Keratinocyte (primary cell): ENCODE results near the gene GAS6. TPM values are rescaled to one million over a fixed set of nuclear protein-coding genes. Genes with fewer than 3 reads are reported as not detected.

Experiments
- DNase-seq: peaks from one replicate; pipeline ENCODE4 v3.0.0-alpha.2; 2011; ENCODE audit warnings: low read depth, missing footprints, low spot score
- FAIRE-seq: peaks from 2 replicates; lab custom pipeline; 2011; peaks lifted over from hg19 to GRCh38; lab: Jason Lieb, UNC
- H2AFZ ChIP-seq: 2 replicates; pipeline ENCODE4 v1.6.0; 2012; ENCODE audit warnings: low read length, control low read depth, inconsistent platforms; ENCODE audit not compliant: control insufficient read depth
- H3K27ac ChIP-seq: 2 replicates; pipeline ENCODE4 v1.5.1; 2011; ENCODE audit warnings: low read length; ENCODE audit not compliant: control insufficient read depth, insufficient read depth
- H3K27me3 ChIP-seq: 3 replicates; pipeline ENCODE4 v1.6.0; 2011; ENCODE audit warnings: low read length; ENCODE audit not compliant: control insufficient read depth, insufficient read depth; ENCODE audit errors: extremely low read depth
- H3K36me3 ChIP-seq, 2 experiments: 2 replicates in 1 of 2; 3 replicates in 1 of 2; pipeline ENCODE4 v1.5.1; 2011; ENCODE audit warnings: low read length in 2 of 2, mild to moderate bottlenecking in 1 of 2; ENCODE audit not compliant: control insufficient read depth in 2 of 2, insufficient read depth in 2 of 2; ENCODE audit errors: extremely low read depth in 1 of 2
- H3K4me1 ChIP-seq: 3 replicates; pipeline ENCODE4 v1.5.1; 2011; ENCODE audit warnings: low read length; ENCODE audit not compliant: control insufficient read depth, insufficient read depth; ENCODE audit errors: extremely low read depth
- H3K4me2 ChIP-seq: 3 replicates; pipeline ENCODE4 v1.6.0; 2011; ENCODE audit warnings: low read depth, low read length; ENCODE audit not compliant: control insufficient read depth, insufficient read depth; ENCODE audit errors: extremely low read depth
- H3K4me3 ChIP-seq, 3 experiments: fragments of 200-600 bp in 1 of 3; sonication (generic) in 1 of 3; 2 replicates in 2 of 3; 3 replicates in 1 of 3; pipeline ENCODE4 v1.5.1; 2011 to 2016; ENCODE audit warnings: low read length in 3 of 3, mild to moderate bottlenecking in 3 of 3, control low read depth in 2 of 3, inconsistent platforms in 1 of 3, low read depth in 1 of 3, mixed read lengths in 1 of 3, mixed run types in 1 of 3, moderate library complexity in 1 of 3; ENCODE audit not compliant: control insufficient read depth in 2 of 3, insufficient read depth in 2 of 3; ENCODE audit errors: extremely low read depth in 1 of 3
- H3K79me2 ChIP-seq: 2 replicates; pipeline ENCODE4 v1.6.0; 2012; ENCODE audit warnings: low read length; ENCODE audit not compliant: control insufficient read depth, insufficient read depth
- H3K9ac ChIP-seq: 3 replicates; pipeline ENCODE4 v1.6.0; 2011; ENCODE audit warnings: low read length; ENCODE audit not compliant: control insufficient read depth, insufficient read depth; ENCODE audit errors: extremely low read depth
- H3K9me1 ChIP-seq: 3 replicates; pipeline ENCODE4 v1.6.0; 2011; ENCODE audit warnings: low read length; ENCODE audit not compliant: control insufficient read depth, insufficient read depth; ENCODE audit errors: extremely low read depth
- H3K9me3 ChIP-seq: 2 replicates; pipeline ENCODE4 v1.5.1; 2012; ENCODE audit warnings: low read depth, low read length; ENCODE audit not compliant: control insufficient read depth
- H4K20me1 ChIP-seq: 3 replicates; pipeline ENCODE4 v1.6.0; 2011; ENCODE audit warnings: low read length; ENCODE audit not compliant: control insufficient read depth, insufficient read depth; ENCODE audit errors: extremely low read depth
- EZH2 ChIP-seq: IDR thresholded peaks from one replicate; pipeline ENCODE4 v1.6.1; 2012; ENCODE audit warnings: inconsistent platforms, mild to moderate bottlenecking, low read length, moderate library complexity
- dilution Hi-C: fragments of 300-500 bp; cut with MboI; formaldehyde crosslinking; loops from one replicate; pipeline ENCODE4 v1.7.0; 2020; ENCODE audit warnings: low sequenced_read_pairs; ENCODE audit not compliant: extremely low pct_ligation_motif_present
- polyA plus RNA-seq, 5 experiments: library from polyadenylated mRNA; depleted of rRNA in 3 of 5; stranded (reverse) in 3 of 5; stranded (forward) in 1 of 5; unstranded in 1 of 5; fragments of >200 nt; gene quantifications; 1 replicate in 1 of 5; 2 replicates in 3 of 5; 3 replicates in 1 of 5; pipeline versions ENCODE4 v1.2.1 to v1.2.3, GENCODE V29; 2011 to 2012; ENCODE audit warnings: missing spikeins in 2 of 5, low read depth in 1 of 5, low replicate concordance in 1 of 5
- TF ChIP-seq, protein P1 (sequence below), 3 experiments: IDR thresholded peaks in 1 of 3; conservative IDR thresholded peaks in 1 of 3; optimal IDR thresholded peaks in 1 of 3; 2 replicates in 2 of 3; 3 replicates in 1 of 3; pipeline versions ENCODE3 to v1.5.1; 2011; ENCODE audit warnings: low read length in 3 of 3, mild to moderate bottlenecking in 3 of 3, moderate library complexity in 2 of 3, control low read depth in 1 of 3, inconsistent platforms in 1 of 3; ENCODE audit not compliant: insufficient read depth in 2 of 3; ENCODE audit errors: extremely low read depth in 1 of 3

GAS6 gene
- polyA plus RNA-seq, 1 donor (not counting 4 experiments of a cell fraction or from before 2014, with no cell fraction given), result 163 TPM

DNA sequence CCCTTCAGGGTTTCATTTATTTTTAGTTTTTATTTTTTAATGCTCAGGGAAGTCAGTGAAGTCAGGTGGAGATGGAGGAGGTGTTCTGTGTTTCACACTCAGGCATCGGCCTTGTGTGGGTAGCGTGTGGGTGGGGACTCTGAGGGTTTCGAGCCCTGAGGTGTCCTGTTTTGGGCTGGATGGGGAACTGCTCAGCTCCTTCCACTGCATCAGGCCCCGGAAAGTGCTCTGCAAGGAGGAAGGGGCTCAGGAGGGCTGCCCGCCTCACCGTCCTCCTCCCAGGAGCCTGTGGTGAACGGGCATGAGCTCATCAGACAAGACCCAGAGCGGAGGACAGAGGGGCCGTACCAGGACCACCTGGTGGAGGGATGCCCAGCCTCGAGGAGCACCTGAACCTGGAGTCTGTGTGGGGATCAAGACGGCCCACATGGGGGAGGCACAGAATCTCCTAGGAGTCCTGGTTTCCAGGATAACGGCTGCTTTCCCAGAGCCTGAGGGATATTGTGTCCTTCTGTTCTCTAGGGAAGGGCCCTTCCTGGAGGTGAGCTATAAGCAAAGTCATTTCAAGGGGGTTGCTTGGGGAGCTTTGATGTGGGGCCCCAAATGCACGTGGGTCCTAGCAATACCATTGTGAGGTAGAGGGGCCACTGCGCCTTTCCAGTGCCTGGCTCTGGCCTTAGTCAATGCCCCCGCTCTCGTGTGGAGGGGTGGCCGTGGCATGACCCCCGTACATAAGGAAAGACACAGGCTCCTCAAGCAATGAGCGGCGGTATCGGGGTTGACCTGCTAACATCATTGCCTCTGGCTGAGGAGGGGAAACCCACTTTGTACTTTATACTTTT, 13.5 kb upstream of the GAS6 start:
- TF ChIP-seq EZH2, result no peak
- TF ChIP-seq, protein P1, sequence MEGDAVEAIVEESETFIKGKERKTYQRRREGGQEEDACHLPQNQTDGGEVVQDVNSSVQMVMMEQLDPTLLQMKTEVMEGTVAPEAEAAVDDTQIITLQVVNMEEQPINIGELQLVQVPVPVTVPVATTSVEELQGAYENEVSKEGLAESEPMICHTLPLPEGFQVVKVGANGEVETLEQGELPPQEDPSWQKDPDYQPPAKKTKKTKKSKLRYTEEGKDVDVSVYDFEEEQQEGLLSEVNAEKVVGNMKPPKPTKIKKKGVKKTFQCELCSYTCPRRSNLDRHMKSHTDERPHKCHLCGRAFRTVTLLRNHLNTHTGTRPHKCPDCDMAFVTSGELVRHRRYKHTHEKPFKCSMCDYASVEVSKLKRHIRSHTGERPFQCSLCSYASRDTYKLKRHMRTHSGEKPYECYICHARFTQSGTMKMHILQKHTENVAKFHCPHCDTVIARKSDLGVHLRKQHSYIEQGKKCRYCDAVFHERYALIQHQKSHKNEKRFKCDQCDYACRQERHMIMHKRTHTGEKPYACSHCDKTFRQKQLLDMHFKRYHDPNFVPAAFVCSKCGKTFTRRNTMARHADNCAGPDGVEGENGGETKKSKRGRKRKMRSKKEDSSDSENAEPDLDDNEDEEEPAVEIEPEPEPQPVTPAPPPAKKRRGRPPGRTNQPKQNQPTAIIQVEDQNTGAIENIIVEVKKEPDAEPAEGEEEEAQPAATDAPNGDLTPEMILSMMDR (optimal IDR thresholded peaks at IDR 0.05 in 1 of 3, IDR thresholded peaks at IDR 0.05 in 1 of 3, conservative IDR thresholded peaks at IDR 0.05 in 1 of 3; ENCODE audit: extremely low read depth in 1 of 3, insufficient read depth in 2 of 3, low read length in 3 of 3), result no peak
- Histone ChIP-seq H3K4me2 (no peak overlapping the region), H3K9me1 (no peaks in the 10 kb centered on the region), H3K27ac (no peak overlapping the region), H3K9me3 (no peaks in the 10 kb centered on the region), H3K36me3 (no peaks in the 10 kb centered on the region), H3K4me3 (no peak overlapping the region), H3K4me1 (peaks cover 12% of the 10 kb centered on the region), H4K20me1 (no peaks in the 10 kb centered on the region), H3K9ac (no peak overlapping the region), H2AFZ (no peak overlapping the region), H3K79me2 (no peaks in the 10 kb centered on the region), H3K27me3 (no peaks in the 10 kb centered on the region)
- dilution Hi-C loops, result no loop called here
- DNase-seq (no peak), FAIRE-seq (no peak)

DNA sequence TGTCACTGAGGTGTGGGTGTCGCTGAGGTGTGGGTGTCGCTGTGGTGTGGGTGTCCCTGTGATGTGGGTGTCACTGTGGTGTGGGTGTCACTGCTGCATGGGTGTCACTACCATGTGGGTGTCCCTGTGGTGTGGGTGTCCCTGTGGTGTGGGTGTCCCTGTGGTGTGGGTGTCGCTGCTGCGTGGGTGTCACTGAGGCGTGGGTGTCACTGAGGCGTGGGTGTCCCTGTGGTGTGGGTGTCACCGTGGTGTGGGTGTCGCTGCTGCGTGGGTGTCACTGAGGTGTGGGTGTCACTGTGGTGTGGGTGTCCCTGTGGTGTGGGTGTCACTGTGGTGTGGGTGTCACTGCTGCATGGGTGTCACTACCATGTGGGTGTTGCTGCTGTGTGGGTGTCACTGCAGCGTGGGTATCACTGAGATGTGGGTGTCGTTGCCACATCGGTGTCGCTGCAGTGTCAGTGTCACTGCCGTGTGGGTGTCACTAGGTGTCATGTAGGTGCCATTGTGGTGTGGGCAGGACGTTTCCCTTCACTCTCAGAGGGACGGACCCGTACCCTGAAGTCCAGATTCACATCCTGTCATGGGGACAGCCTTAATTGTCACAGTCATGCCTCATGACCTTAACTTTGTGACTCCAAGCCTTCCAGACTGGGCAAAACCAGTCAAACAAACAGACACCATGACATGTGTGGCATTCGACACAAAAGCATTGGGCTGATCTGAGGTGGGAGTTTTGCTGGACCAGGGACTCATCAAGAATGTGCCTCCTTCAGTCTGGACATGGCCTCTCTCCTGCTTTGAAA, 12.7 kb upstream of the GAS6 start:
- FAIRE-seq (no peak), DNase-seq (no peak)
- Histone ChIP-seq H2AFZ (no peak overlapping the region), H3K27me3 (no peaks in the 10 kb centered on the region), H3K79me2 (no peaks in the 10 kb centered on the region), H3K36me3 (no peaks in the 10 kb centered on the region), H3K27ac (no peak overlapping the region), H3K9me1 (no peaks in the 10 kb centered on the region), H3K4me3 (no peak overlapping the region), H4K20me1 (no peaks in the 10 kb centered on the region), H3K9ac (no peak overlapping the region), H3K9me3 (no peaks in the 10 kb centered on the region), H3K4me2 (no peak overlapping the region), H3K4me1 (peaks cover 5% of the 10 kb centered on the region)
- no peak for TF ChIP-seq EZH2
- dilution Hi-C loops, result no loop called here
